Memory B cell (primary cell): Measurements from ENCODE around the gene GCSAML.

Experiments
- ATAC-seq: fragments of 150-1000 bp; cut with Tn5 transposase; 2 replicates; pipeline ENCODE4 v1.10.0; 2021; ENCODE audit warnings: low read depth, mild to moderate bottlenecking, moderate library complexity
- DNase-seq, 2 donors: peaks; one replicate each; pipeline ENCODE4 v3.0.0; 2022; ENCODE audit warnings: low spot score in 2 of 2
- H3K27ac Mint-ChIP-seq: one replicate; pipeline ENCODE4 v1.8.0; 2022; ENCODE audit warnings: mild to moderate bottlenecking, moderate library complexity, mixed read lengths
- H3K27me3 Mint-ChIP-seq: one replicate; pipeline ENCODE4 v1.8.0; 2022; ENCODE audit warnings: mixed read lengths
- H3K36me3 Mint-ChIP-seq: one replicate; pipeline ENCODE4 v1.8.0; 2022; ENCODE audit warnings: mild to moderate bottlenecking, mixed read lengths
- H3K4me1 Mint-ChIP-seq: one replicate; pipeline ENCODE4 v1.8.0; 2022; ENCODE audit warnings: mixed read lengths
- H3K4me3 Mint-ChIP-seq: one replicate; pipeline ENCODE4 v1.8.0; 2022; ENCODE audit warnings: mild to moderate bottlenecking, moderate library complexity, mixed read lengths
- H3K9me3 Mint-ChIP-seq: one replicate; pipeline ENCODE4 v1.8.0; 2022; ENCODE audit warnings: mixed read lengths

The GCSAML gene

DNA sequence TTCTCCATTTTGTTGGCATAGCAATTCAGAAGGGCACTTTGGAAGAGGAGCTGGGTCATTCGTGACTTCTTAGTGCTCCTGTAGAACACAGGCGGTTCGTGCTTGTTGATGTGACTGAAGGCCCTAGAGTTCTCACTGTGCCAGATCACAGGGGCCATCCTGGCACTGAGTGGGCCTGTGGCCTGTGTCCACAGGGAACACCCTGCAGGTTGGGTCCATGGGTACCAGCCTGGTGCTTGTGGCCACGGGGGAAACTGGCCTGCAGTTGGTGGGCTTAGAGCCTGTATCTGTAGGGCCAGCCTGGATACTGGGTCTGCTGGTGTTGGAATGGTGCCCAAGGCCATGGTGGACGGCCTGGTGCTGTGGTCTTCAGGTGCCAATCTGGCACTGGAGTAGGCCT lies 65.7 kb downstream of the GCSAML start:
- Mint-ChIP-seq H3K27me3 (peaks cover 3% of the 10 kb centered on the region), H3K27ac (no peak overlapping the region), H3K4me1 (no peaks in the 10 kb centered on the region), H3K36me3 (peaks cover under 1% of the 10 kb centered on the region), H3K4me3 (no peak overlapping the region), H3K9me3 (peaks cover 4% of the 10 kb centered on the region)
- ATAC-seq (no peak), DNase-seq (no peak)
